Stomach smooth muscle (tissue), 2 donors: ENCODE data around the gene AMBN.

Source experiments
- H3K27ac ChIP-seq: one replicate; pipeline ENCODE4 v1.7.0; 2013; ENCODE audit warnings: mild to moderate bottlenecking, low read length, inconsistent platforms
- H3K27me3 ChIP-seq, 2 donors: one replicate each; pipeline ENCODE4 v1.7.0; 2013; ENCODE audit warnings: low read length in 2 of 2; ENCODE audit not compliant: insufficient read depth in 2 of 2, control insufficient read depth in 1 of 2
- H3K36me3 ChIP-seq, 2 donors: one replicate each; pipeline ENCODE4 v1.7.0; 2013; ENCODE audit warnings: low read length in 2 of 2; ENCODE audit not compliant: control insufficient read depth in 2 of 2, insufficient read depth in 2 of 2
- H3K4me1 ChIP-seq: one replicate; pipeline ENCODE4 v1.7.0; 2013; ENCODE audit warnings: low read length; ENCODE audit not compliant: control insufficient read depth, insufficient read depth
- H3K4me3 ChIP-seq, 2 donors: one replicate each; pipeline ENCODE4 v1.7.0; 2013; ENCODE audit warnings: low read length in 2 of 2
- H3K9ac ChIP-seq, 2 donors: one replicate each; pipeline ENCODE4 v1.7.0; 2013; ENCODE audit warnings: low read length in 2 of 2, mild to moderate bottlenecking in 1 of 2
- H3K9me3 ChIP-seq, 2 donors: one replicate each; pipeline ENCODE4 v1.7.0; 2013; ENCODE audit warnings: low read length in 2 of 2; ENCODE audit not compliant: control insufficient read depth in 2 of 2
- donor health status: healthy.
- donor health status: Pancreatic carcinoma.

The AMBN gene

GRCh38 chr4:70591955-70592582 is at the start of gene AMBN:
Gene AMBN, plus strand, starts transcription at chr4:70592256. Its CDS starts 103 bp downstream, at chr4:70592359.
- H3K9me3 ChIP-seq: no peaks in the 10 kb centered on the region
- H3K27ac ChIP-seq: no peak within 1 kb of the TSS
- no peaks in the 10 kb centered on the region for H3K4me1 ChIP-seq
- no peak within 1 kb of the TSS for H3K9ac ChIP-seq
- no peak within 1 kb of the TSS for H3K4me3 ChIP-seq
- no peaks in the 10 kb centered on the region for H3K36me3 ChIP-seq
- H3K27me3 ChIP-seq: no peaks in the 10 kb centered on the region

GRCh38 chr4:70544279-70544868 is 47.7 kb upstream of the AMBN start:
- H3K27me3 ChIP-seq: peaks cover 0 to 2% of the 10 kb centered on the region in 2 donors
- no peak overlapping the region for H3K27ac ChIP-seq
- no peaks in the 10 kb centered on the region for H3K36me3 ChIP-seq
- no peaks in the 10 kb centered on the region for H3K9me3 ChIP-seq
- H3K4me3 ChIP-seq: no peak overlapping the region
- no peaks in the 10 kb centered on the region for H3K4me1 ChIP-seq
- H3K9ac ChIP-seq: no peak overlapping the region

GRCh38 chr4:70556856-70557255 is 35.2 kb upstream of the AMBN start:
- no peak overlapping the region for H3K4me3 ChIP-seq
- H3K27me3 ChIP-seq: no peaks in the 10 kb centered on the region
- no peaks in the 10 kb centered on the region for H3K36me3 ChIP-seq
- H3K4me1 ChIP-seq: no peaks in the 10 kb centered on the region
- H3K9ac ChIP-seq: no peak overlapping the region
- H3K27ac ChIP-seq: no peak overlapping the region
- H3K9me3 ChIP-seq: no peaks in the 10 kb centered on the region

- H3K27me3 ChIP-seq: no peaks in the 10 kb centered on the region
- no peak overlapping the region for H3K4me3 ChIP-seq
- no peaks in the 10 kb centered on the region for H3K36me3 ChIP-seq
- no peak overlapping the region for H3K9ac ChIP-seq
- no peaks in the 10 kb centered on the region for H3K9me3 ChIP-seq
- H3K27ac ChIP-seq: no peak overlapping the region
- no peaks in the 10 kb centered on the region for H3K4me1 ChIP-seq
Measured at GRCh38 chr4:70559211-70559830, 32.7 kb upstream of the AMBN start.

GRCh38 chr4:70559924-70560323 is 32.1 kb upstream of the AMBN start:
- Histone ChIP-seq H3K9ac (no peak overlapping the region), H3K27me3 (no peaks in the 10 kb centered on the region), H3K4me3 (no peak overlapping the region), H3K27ac (no peak overlapping the region), H3K36me3 (no peaks in the 10 kb centered on the region), H3K4me1 (no peaks in the 10 kb centered on the region), H3K9me3 (no peaks in the 10 kb centered on the region)

GRCh38 chr4:70564033-70564432 is 28.0 kb upstream of the AMBN start:
- Histone ChIP-seq H3K9me3 (peaks cover 0 to 3% of the 10 kb centered on the region in 2 donors), H3K4me1 (no peaks in the 10 kb centered on the region), H3K9ac (no peak overlapping the region), H3K36me3 (no peaks in the 10 kb centered on the region), H3K4me3 (no peak overlapping the region), H3K27ac (no peak overlapping the region), H3K27me3 (no peaks in the 10 kb centered on the region)

GRCh38 chr4:70570796-70571195 is 21.3 kb upstream of the AMBN start:
- no peaks in the 10 kb centered on the region for H3K4me1 ChIP-seq
- no peak overlapping the region for H3K4me3 ChIP-seq
- H3K27me3 ChIP-seq: peaks cover 0 to 4% of the 10 kb centered on the region in 2 donors
- H3K9me3 ChIP-seq: peaks cover 0 to 2% of the 10 kb centered on the region in 2 donors
- H3K36me3 ChIP-seq: no peaks in the 10 kb centered on the region
- no peak overlapping the region for H3K9ac ChIP-seq
- H3K27ac ChIP-seq: no peak overlapping the region

GRCh38 chr4:70571772-70572171 is 20.3 kb upstream of the AMBN start:
- no peaks in the 10 kb centered on the region for H3K36me3 ChIP-seq
- H3K4me1 ChIP-seq: no peaks in the 10 kb centered on the region
- H3K27me3 ChIP-seq: peaks cover 0 to 4% of the 10 kb centered on the region in 2 donors
- H3K27ac ChIP-seq: no peak overlapping the region
- H3K9me3 ChIP-seq: peaks cover 0 to 2% of the 10 kb centered on the region in 2 donors
- H3K4me3 ChIP-seq: no peak overlapping the region
- no peak overlapping the region for H3K9ac ChIP-seq

- Histone ChIP-seq H3K4me3 (no peak overlapping the region), H3K4me1 (no peaks in the 10 kb centered on the region), H3K9ac (no peak overlapping the region), H3K27ac (no peak overlapping the region), H3K27me3 (peaks cover 0 to 4% of the 10 kb centered on the region in 2 donors), H3K9me3 (peaks cover 0 to 2% of the 10 kb centered on the region in 2 donors), H3K36me3 (no peaks in the 10 kb centered on the region)
Measured at GRCh38 chr4:70575964-70576363, 16.1 kb upstream of the AMBN start.

GRCh38 chr4:70577220-70577927 is 14.7 kb upstream of the AMBN start:
- no peaks in the 10 kb centered on the region for H3K36me3 ChIP-seq
- no peak overlapping the region for H3K9ac ChIP-seq
- no peaks in the 10 kb centered on the region for H3K4me1 ChIP-seq

More at GRCh38 chr4:70577220-70577927, 14.7 kb upstream of the AMBN start:
- H3K27ac ChIP-seq: no peak overlapping the region
- no peaks in the 10 kb centered on the region for H3K27me3 ChIP-seq
- no peak overlapping the region for H3K4me3 ChIP-seq
- peaks cover 0 to 2% of the 10 kb centered on the region in 2 donors for H3K9me3 ChIP-seq
